MM.1S (cell line): ENCODE results near the gene NLGN2.

Source experiments
- DNase-seq: peaks from one replicate; pipeline ENCODE4 v3.0.0-alpha.2; 2015
- H2AFZ ChIP-seq: fragments of 300-600 bp; sonication (generic); 2 replicates; pipeline ENCODE4 v1.6.0; 2016; ENCODE audit warnings: antibody characterized with exemption, low read length
- H3F3A ChIP-seq: fragments of 300-600 bp; sonication (generic); 2 replicates; pipeline ENCODE4 v1.6.1; 2016; ENCODE audit warnings: mild to moderate bottlenecking, antibody characterized with exemption, low read length, moderate library complexity, mixed read lengths; ENCODE audit not compliant: insufficient read depth
- H3K27ac ChIP-seq: fragments of 300-600 bp; sonication (generic); 2 replicates; pipeline ENCODE4 v1.5.1; 2016; ENCODE audit warnings: mild to moderate bottlenecking, low read length
- H3K27me3 ChIP-seq: fragments of 300-600 bp; sonication (generic); replicated peaks from 2 replicates; pipeline ENCODE4 v1.6.0; 2016; ENCODE audit warnings: low read length; ENCODE audit not compliant: insufficient read depth
- H3K36me3 ChIP-seq: fragments of 300-600 bp; sonication (generic); replicated peaks from 2 replicates; pipeline ENCODE4 v1.6.1; 2016; ENCODE audit warnings: mild to moderate bottlenecking, low read length, mixed read lengths; ENCODE audit not compliant: insufficient read depth
- H3K4me1 ChIP-seq: fragments of 300-600 bp; sonication (generic); 2 replicates; pipeline ENCODE4 v1.6.1; 2016; ENCODE audit warnings: low read length, mixed read lengths
- H3K4me2 ChIP-seq: fragments of 300-600 bp; sonication (generic); 2 replicates; pipeline ENCODE4 v1.6.0; 2016; ENCODE audit warnings: low read depth, low read length
- H3K4me3 ChIP-seq: fragments of 300-600 bp; sonication (generic); 2 replicates; pipeline ENCODE4 v1.5.1; 2016; ENCODE audit warnings: low read length, mixed read lengths
- H3K79me2 ChIP-seq: fragments of 300-600 bp; sonication (generic); 2 replicates; pipeline ENCODE4 v1.6.1; 2016; ENCODE audit warnings: mixed run types, low read length, mixed read lengths
- H3K9ac ChIP-seq: fragments of 300-600 bp; sonication (generic); 2 replicates; pipeline ENCODE4 v1.6.1; 2016; ENCODE audit warnings: low read length, mixed read lengths
- H3K9me2 ChIP-seq: fragments of 300-600 bp; sonication (generic); replicated peaks from 2 replicates; pipeline ENCODE4 v1.6.1; 2016; ENCODE audit warnings: mild to moderate bottlenecking, low read length, mixed read lengths; ENCODE audit not compliant: insufficient read depth
- H3K9me3 ChIP-seq: fragments of 300-600 bp; sonication (generic); replicated peaks from 2 replicates; pipeline ENCODE4 v1.6.1; 2016; ENCODE audit warnings: mild to moderate bottlenecking, low read length, mixed read lengths; ENCODE audit not compliant: insufficient read depth
- H4K20me1 ChIP-seq: fragments of 300-600 bp; sonication (generic); 2 replicates; pipeline ENCODE4 v1.6.1; 2016; ENCODE audit warnings: mild to moderate bottlenecking, low read length, moderate library complexity, mixed read lengths; ENCODE audit not compliant: insufficient read depth
- EZH2 ChIP-seq: fragments of 300-600 bp; sonication (generic); optimal IDR thresholded peaks from 2 replicates; pipeline ENCODE3; 2017; ENCODE audit warnings: low read depth, mild to moderate bottlenecking, antibody characterized with exemption, low read length, mixed read lengths
- EZH2phosphoT487 ChIP-seq: fragments of 300-600 bp; sonication (generic); IDR thresholded peaks from 2 replicates; pipeline ENCODE4 v1.6.1; 2018; ENCODE audit warnings: antibody characterized with exemption, low read length
- TF ChIP-seq, protein P1 (sequence below): fragments of 300-600 bp; sonication (generic); IDR thresholded peaks from 2 replicates; pipeline ENCODE4 v1.5.1; 2016; ENCODE audit warnings: antibody characterized with exemption, low read length, mixed read lengths

The NLGN2 gene

DNA sequence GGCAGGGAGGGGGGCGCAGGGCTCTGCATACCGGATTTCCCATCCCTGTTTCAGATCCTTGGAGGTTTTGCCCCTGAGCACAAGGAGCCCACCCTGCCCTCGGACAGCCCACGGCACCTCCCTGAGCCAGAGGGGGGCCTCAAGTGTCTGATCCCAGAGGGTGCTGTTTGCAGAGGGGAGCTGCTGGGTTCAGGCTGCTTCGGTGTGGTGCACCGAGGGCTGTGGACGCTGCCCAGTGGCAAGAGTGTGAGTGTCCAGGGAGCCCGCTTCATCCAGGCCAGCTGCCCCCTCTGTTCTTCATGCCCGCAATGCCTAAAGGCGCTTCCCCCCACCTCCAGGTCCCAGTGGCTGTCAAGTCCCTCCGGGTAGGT is 24.3 kb upstream of the NLGN2 start:
- no peak for DNase-seq
- Histone ChIP-seq H2AFZ (peak overlapping the region; percentile 87), H3F3A (no peaks in the 10 kb centered on the region), H3K9me3 (no peaks in the 10 kb centered on the region), H3K9ac (no peak overlapping the region), H3K4me3 (no peak overlapping the region), H3K9me2 (no peaks in the 10 kb centered on the region), H3K27me3 (peaks cover 46% of the 10 kb centered on the region), H3K79me2 (no peaks in the 10 kb centered on the region), H4K20me1 (no peaks in the 10 kb centered on the region), H3K36me3 (no peaks in the 10 kb centered on the region), H3K4me2 (peak overlapping the region; percentile 83; the same call in 1 of the 2 replicates), H3K27ac (no peak overlapping the region), H3K4me1 (peaks cover 4% of the 10 kb centered on the region; the same call in 1 of the 2 replicates)
- TF ChIP-seq, protein P1, sequence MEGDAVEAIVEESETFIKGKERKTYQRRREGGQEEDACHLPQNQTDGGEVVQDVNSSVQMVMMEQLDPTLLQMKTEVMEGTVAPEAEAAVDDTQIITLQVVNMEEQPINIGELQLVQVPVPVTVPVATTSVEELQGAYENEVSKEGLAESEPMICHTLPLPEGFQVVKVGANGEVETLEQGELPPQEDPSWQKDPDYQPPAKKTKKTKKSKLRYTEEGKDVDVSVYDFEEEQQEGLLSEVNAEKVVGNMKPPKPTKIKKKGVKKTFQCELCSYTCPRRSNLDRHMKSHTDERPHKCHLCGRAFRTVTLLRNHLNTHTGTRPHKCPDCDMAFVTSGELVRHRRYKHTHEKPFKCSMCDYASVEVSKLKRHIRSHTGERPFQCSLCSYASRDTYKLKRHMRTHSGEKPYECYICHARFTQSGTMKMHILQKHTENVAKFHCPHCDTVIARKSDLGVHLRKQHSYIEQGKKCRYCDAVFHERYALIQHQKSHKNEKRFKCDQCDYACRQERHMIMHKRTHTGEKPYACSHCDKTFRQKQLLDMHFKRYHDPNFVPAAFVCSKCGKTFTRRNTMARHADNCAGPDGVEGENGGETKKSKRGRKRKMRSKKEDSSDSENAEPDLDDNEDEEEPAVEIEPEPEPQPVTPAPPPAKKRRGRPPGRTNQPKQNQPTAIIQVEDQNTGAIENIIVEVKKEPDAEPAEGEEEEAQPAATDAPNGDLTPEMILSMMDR = no peak
- TF ChIP-seq EZH2 (no peak), EZH2phosphoT487 (no peak)

- peaks cover 46% of the 10 kb centered on the region for H3K27me3 ChIP-seq
- TF ChIP-seq, protein P1 = no peak
- TF ChIP-seq EZH2 = no peak
- TF ChIP-seq EZH2phosphoT487 = no peak
- peak overlapping the region; percentile 47; the same call in 1 of the 2 replicates for H3K9ac ChIP-seq
- no peaks in the 10 kb centered on the region for H3K9me3 ChIP-seq
- no peaks in the 10 kb centered on the region for H3K36me3 ChIP-seq
- H3K4me2 ChIP-seq = peak overlapping the region; percentile 83
- peak overlapping the region; percentile 63 for H3K4me3 ChIP-seq
- no peak overlapping the region for H3K27ac ChIP-seq
- no peaks in the 10 kb centered on the region for H3K9me2 ChIP-seq
- no peaks in the 10 kb centered on the region for H4K20me1 ChIP-seq
- H3K79me2 ChIP-seq = no peaks in the 10 kb centered on the region
- DNase-seq = peak; percentile 66
- no peaks in the 10 kb centered on the region for H3F3A ChIP-seq
- peaks cover 4% of the 10 kb centered on the region; the same call in 1 of the 2 replicates for H3K4me1 ChIP-seq
- peak overlapping the region; percentile 87 for H2AFZ ChIP-seq
Observed at GRCh38 chr17:7383742-7384488, 23.7 kb upstream of the NLGN2 start.

- H3K36me3 ChIP-seq = no peaks in the 10 kb centered on the region
- H3K4me3 ChIP-seq = peak overlapping the region; percentile 63
- H3K27ac ChIP-seq = no peak overlapping the region
- no peaks in the 10 kb centered on the region for H3K9me2 ChIP-seq
- H2AFZ ChIP-seq = peak overlapping the region; percentile 87
- peak overlapping the region; percentile 83 for H3K4me2 ChIP-seq
- peak overlapping the region; percentile 47; the same call in 1 of the 2 replicates for H3K9ac ChIP-seq
- H3K27me3 ChIP-seq = peaks cover 39% of the 10 kb centered on the region
- H3F3A ChIP-seq = no peaks in the 10 kb centered on the region
- no peaks in the 10 kb centered on the region for H4K20me1 ChIP-seq
- H3K79me2 ChIP-seq = no peaks in the 10 kb centered on the region
- DNase-seq = no peak
- TF ChIP-seq, protein P1 = no peak
- H3K4me1 ChIP-seq = peaks cover 4% of the 10 kb centered on the region; the same call in 1 of the 2 replicates
- no peaks in the 10 kb centered on the region for H3K9me3 ChIP-seq
Observed at GRCh38 chr17:7384489-7385081, 23.1 kb upstream of the NLGN2 start.
